CD4-positive, alpha-beta T cell (primary cell): ENCODE data around the gene STMN3. TPM values are rescaled to one million over a fixed set of nuclear protein-coding genes. Genes with fewer than 3 reads are reported as not detected.

Experiments
- ATAC-seq: fragments of 200-7000 bp; cut with Tn5 transposase; one replicate; pipeline ENCODE4 v1.10.0; 2022; ENCODE audit warnings: mild to moderate bottlenecking; ENCODE audit not compliant: poor library complexity
- CTCF ChIA-PET: fragments of 350-600 bp; sonication (Branson Sonifier 250); formaldehyde crosslinking; loops from one replicate; lab custom pipeline; 2021; ENCODE audit warnings: antibody characterized with exemption, inconsistent platforms; lab: Charles Lee
- POLR2A ChIA-PET: fragments of 350-600 bp; sonication (Branson Sonifier 250); formaldehyde crosslinking; loops from one replicate; lab custom pipeline; 2021; ENCODE audit warnings: antibody characterized with exemption, inconsistent platforms; lab: Charles Lee
- DNase-seq, 14 experiments: peaks; one replicate each; pipeline ENCODE4 v3.0.0-alpha.2; 2013 to 2020; ENCODE audit warnings: mixed read lengths in 2 of 14
- H3K27ac ChIP-seq, 2 donors: one replicate each; pipeline versions ENCODE4 v1.5.1 to v1.7.0; 2013; ENCODE audit warnings: low read length in 2 of 2, low read depth in 1 of 2, mild to moderate bottlenecking in 1 of 2
- H3K27me3 ChIP-seq, 2 experiments: 1 replicate in 1 of 2; 2 replicates in 1 of 2; pipeline versions ENCODE4 v1.6.1 to v1.7.0; 2013; ENCODE audit warnings: low read length in 2 of 2, control low read depth in 1 of 2, mild to moderate bottlenecking in 1 of 2, moderate library complexity in 1 of 2; ENCODE audit not compliant: insufficient read depth in 2 of 2, control insufficient read depth in 1 of 2
- H3K36me3 ChIP-seq: one replicate; pipeline ENCODE4 v1.6.1; 2013; ENCODE audit warnings: low read length, control low read depth; ENCODE audit not compliant: insufficient read depth
- H3K4me1 ChIP-seq: one replicate; pipeline ENCODE4 v1.6.1; 2013; ENCODE audit warnings: low read length, control low read depth; ENCODE audit not compliant: insufficient read depth
- H3K4me3 ChIP-seq: one replicate; pipeline ENCODE4 v1.5.1; 2013; ENCODE audit warnings: mild to moderate bottlenecking, low read length, moderate library complexity
- H3K9me3 ChIP-seq, 2 experiments: 1 replicate in 1 of 2; 2 replicates in 1 of 2; pipeline versions ENCODE4 v1.6.1 to v1.7.0; 2013; ENCODE audit warnings: low read length in 2 of 2, mild to moderate bottlenecking in 2 of 2, control low read depth in 1 of 2, moderate library complexity in 1 of 2; ENCODE audit not compliant: control insufficient read depth in 1 of 2, insufficient read depth in 1 of 2
- H3K27ac Mint-ChIP-seq: one replicate; pipeline ENCODE4 v1.8.0; 2020; ENCODE audit warnings: mixed read lengths
- H3K27me3 Mint-ChIP-seq: one replicate; pipeline ENCODE4 v1.8.0; 2021; ENCODE audit warnings: mixed read lengths
- H3K36me3 Mint-ChIP-seq: one replicate; pipeline ENCODE4 v1.8.0; 2021; ENCODE audit warnings: low read depth, mixed read lengths
- H3K4me1 Mint-ChIP-seq: one replicate; pipeline ENCODE4 v1.8.0; 2021; ENCODE audit warnings: low read depth, mixed read lengths
- H3K4me3 Mint-ChIP-seq: one replicate; pipeline ENCODE4 v1.8.0; 2020; ENCODE audit warnings: mild to moderate bottlenecking, mixed read lengths
- H3K9me3 Mint-ChIP-seq: one replicate; pipeline ENCODE4 v1.8.0; 2020; ENCODE audit warnings: mixed read lengths
- CTCF ChIP-seq: fragments of 200-600 bp; IDR thresholded peaks from one replicate; pipeline ENCODE4 v1.8.0; 2022; ENCODE audit warnings: antibody characterized with exemption, mild to moderate bottlenecking
- intact Hi-C, 2 experiments: fragments of 100-400 bp; cut with DNase I in 1 of 2; cut with micrococcal nuclease in 1 of 2; formaldehyde crosslinking; loops; one replicate each; pipeline versions ENCODE4 v1.15.1 to v1.9.0; 2023 to 2025; cut with DNase I, micrococcal nuclease
- total RNA-seq, 174 experiments: library from RNA in 2 of 174; stranded (reverse) in 2 of 174; gene quantifications; one replicate each; pipeline ENCODE4 v1.2.3 and lab custom pipeline; 2021 to 2026

Gene STMN3
- total RNA-seq, 2 experiments from 2014 or later = 122 to 127 TPM

- ATAC-seq (no peak), DNase-seq (no peak)
- intact Hi-C loops = no loop called here
- Mint-ChIP-seq H3K27me3 (no peaks in the 10 kb centered on the region), H3K27ac (no peak overlapping the region), H3K4me3 (peak overlapping the region; percentile 65), H3K4me1 (peaks cover 16% of the 10 kb centered on the region), H3K36me3 (peaks cover 7% of the 10 kb centered on the region), H3K9me3 (no peaks in the 10 kb centered on the region)
- Histone ChIP-seq H3K9me3 (no peaks in the 10 kb centered on the region), H3K4me1 (peaks cover 24% of the 10 kb centered on the region), H3K4me3 (no peak overlapping the region), H3K27ac (no peak overlapping the region), H3K36me3 (peaks cover 9% of the 10 kb centered on the region), H3K27me3 (no peaks in the 10 kb centered on the region)
- TF ChIP-seq CTCF = no peak
- ChIA-PET POLR2A (interaction anchor here (1.5 kb wide), 1 partner anchor 9 kb away, joined by 5 read pairs; the partner anchor contains the start of gene RTEL1), CTCF (interaction anchor here (1.7 kb wide), 1 partner anchor 111 kb away, joined by 5 read pairs; no protein-coding TSS in a partner anchor)
These were observed 4.2 kb downstream of the STMN3 start for GRCh38 chr20:63648895-63649589.

- DNase-seq = no peak
- intact Hi-C loops = no loop called here
- no peaks in the 10 kb centered on the region for H3K9me3 Mint-ChIP-seq
- POLR2A ChIA-PET = no interaction called here
- ATAC-seq = no peak
- H3K36me3 Mint-ChIP-seq = peaks cover 5% of the 10 kb centered on the region
- Histone ChIP-seq H3K36me3 (peaks cover 11% of the 10 kb centered on the region), H3K9me3 (no peaks in the 10 kb centered on the region), H3K4me1 (peaks cover 22% of the 10 kb centered on the region), H3K4me3 (no peak overlapping the region), H3K27me3 (no peaks in the 10 kb centered on the region), H3K27ac (no peak overlapping the region)
- H3K27me3 Mint-ChIP-seq = no peaks in the 10 kb centered on the region
- CTCF ChIA-PET = interaction anchor here (1.7 kb wide), 1 partner anchor 110 kb away, joined by 5 read pairs; no protein-coding TSS in a partner anchor
- no peak for TF ChIP-seq CTCF
- H3K4me1 Mint-ChIP-seq = peaks cover 18% of the 10 kb centered on the region
- H3K4me3 Mint-ChIP-seq = peak overlapping the region; percentile 70
- H3K27ac Mint-ChIP-seq = no peak overlapping the region
These were observed 5.0 kb downstream of the STMN3 start for GRCh38 chr20:63648190-63648589.

- Histone ChIP-seq H3K9me3 (no peaks in the 10 kb centered on the region), H3K4me1 (peaks cover 14% of the 10 kb centered on the region), H3K27ac (no peak overlapping the region), H3K36me3 (peaks cover 11% of the 10 kb centered on the region), H3K4me3 (no peak overlapping the region), H3K27me3 (no peaks in the 10 kb centered on the region)
- Mint-ChIP-seq H3K4me3 (no peak overlapping the region), H3K27me3 (peaks cover 4% of the 10 kb centered on the region), H3K27ac (no peak overlapping the region), H3K4me1 (peaks cover 12% of the 10 kb centered on the region), H3K9me3 (no peaks in the 10 kb centered on the region), H3K36me3 (peaks cover 5% of the 10 kb centered on the region)
- POLR2A ChIA-PET = no interaction called here
- ATAC-seq (no peak), DNase-seq (no peak)
- CTCF ChIA-PET = no interaction called here
- intact Hi-C loops = no loop called here
- no peak for TF ChIP-seq CTCF
These were observed 8.0 kb downstream of the STMN3 start for GRCh38 chr20:63645218-63645617.
